WERI-Rb-1 (cell line): ENCODE data around the gene ATP1A4.

Experiments
- DNase-seq: peaks from one replicate; pipeline ENCODE4 v3.0.0-alpha.2; 2020
- H3K27ac ChIP-seq: fragments of 250-450 bp; sonication (Bioruptor Pico); 2 replicates; pipeline ENCODE4 v1.5.1; 2020; ENCODE audit warnings: mild to moderate bottlenecking, moderate library complexity
- H3K27me3 ChIP-seq: fragments of 250-450 bp; sonication (Bioruptor Pico); 2 replicates; pipeline ENCODE4 v1.5.1; 2021; ENCODE audit warnings: mild to moderate bottlenecking, low read depth, moderate library complexity; ENCODE audit not compliant: insufficient read depth, severe bottlenecking
- H3K36me3 ChIP-seq: fragments of 250-450 bp; sonication (Bioruptor Pico); 2 replicates; pipeline ENCODE4 v1.5.1; 2020; ENCODE audit warnings: mild to moderate bottlenecking, moderate library complexity
- H3K4me3 ChIP-seq: 2 replicates; pipeline ENCODE4 v1.5.1; 2011; ENCODE audit warnings: low read depth, mild to moderate bottlenecking, control low read depth, low read length
- H3K9me3 ChIP-seq: fragments of 250-450 bp; sonication (Bioruptor Pico); 2 replicates; pipeline ENCODE4 v1.5.1; 2021; ENCODE audit warnings: mild to moderate bottlenecking, moderate library complexity; ENCODE audit not compliant: severe bottlenecking
- CTCF ChIP-seq: IDR thresholded peaks from 2 replicates; pipeline ENCODE4 v1.5.1; 2011; ENCODE audit warnings: low read depth, mild to moderate bottlenecking, control low read depth, inconsistent platforms, low read length

Gene ATP1A4

GRCh38 chr1:160118928-160119327, 32.5 kb upstream of the ATP1A4 start:
- no peak for DNase-seq
- Histone ChIP-seq H3K27ac (no peak overlapping the region), H3K27me3 (no peaks in the 10 kb centered on the region), H3K4me3 (no peak overlapping the region), H3K9me3 (no peaks in the 10 kb centered on the region), H3K36me3 (no peaks in the 10 kb centered on the region)
- no peak for TF ChIP-seq CTCF

GRCh38 chr1:160120797-160121196, 30.6 kb upstream of the ATP1A4 start:
- TF ChIP-seq CTCF = no peak
- H3K27ac ChIP-seq = no peak overlapping the region
- no peaks in the 10 kb centered on the region for H3K27me3 ChIP-seq
- H3K9me3 ChIP-seq = no peaks in the 10 kb centered on the region
- no peaks in the 10 kb centered on the region for H3K36me3 ChIP-seq
- no peak overlapping the region for H3K4me3 ChIP-seq
- DNase-seq = no peak

GRCh38 chr1:160121388-160121787, 30.0 kb upstream of the ATP1A4 start:
- Histone ChIP-seq H3K36me3 (no peaks in the 10 kb centered on the region), H3K27me3 (no peaks in the 10 kb centered on the region), H3K27ac (no peak overlapping the region), H3K4me3 (no peak overlapping the region), H3K9me3 (no peaks in the 10 kb centered on the region)
- TF ChIP-seq CTCF = no peak
- no peak for DNase-seq

- Histone ChIP-seq H3K27me3 (no peaks in the 10 kb centered on the region), H3K36me3 (no peaks in the 10 kb centered on the region), H3K27ac (no peak overlapping the region), H3K9me3 (no peaks in the 10 kb centered on the region), H3K4me3 (no peak overlapping the region)
- TF ChIP-seq CTCF = no peak
- DNase-seq = no peak
These were observed 28.4 kb upstream of the ATP1A4 start for GRCh38 chr1:160122978-160123495.

GRCh38 chr1:160123726-160124125, 27.7 kb upstream of the ATP1A4 start:
- H3K36me3 ChIP-seq = no peaks in the 10 kb centered on the region
- no peaks in the 10 kb centered on the region for H3K27me3 ChIP-seq
- no peak for TF ChIP-seq CTCF
- H3K27ac ChIP-seq = no peak overlapping the region
- no peaks in the 10 kb centered on the region for H3K9me3 ChIP-seq
- DNase-seq = no peak
- H3K4me3 ChIP-seq = no peak overlapping the region

- H3K27ac ChIP-seq = no peak overlapping the region
- 0 out of 2 replicates have a peak, but pooled peaks have one; percentile 2 for TF ChIP-seq CTCF
- no peak overlapping the region for H3K4me3 ChIP-seq
- no peaks in the 10 kb centered on the region for H3K9me3 ChIP-seq
- no peak for DNase-seq
- H3K36me3 ChIP-seq = no peaks in the 10 kb centered on the region
- H3K27me3 ChIP-seq = no peaks in the 10 kb centered on the region
These were observed 26.5 kb upstream of the ATP1A4 start for GRCh38 chr1:160124705-160125478.
